PC-9 (cell line): ENCODE data around the gene CRTC2. TPM values are rescaled to one million over a fixed set of nuclear protein-coding genes. Genes with fewer than 3 reads are reported as not detected.
A peak's percentile ranks its signal among the peaks of the same experiment; 100 is the strongest.
"Not testable (repeated sequence)": the region's sequence is repeated elsewhere in the genome, so short reads cannot be mapped to it uniquely, and the experiment has no call there.

ENCODE experiments used
- BruUV-seq: library from RNA; stranded (reverse); fragments of 400-500 nt; replicated peaks from 2 replicates; lab custom pipeline; 2021; lab: Mats Ljungman, UMichigan
- CTCF ChIA-PET: fragments of 300-600 bp; sonication (Branson Sonifier 250); formaldehyde crosslinking; loops from one replicate; lab custom pipeline; 2022; ENCODE audit warnings: antibody characterized with exemption; lab: Charles Lee
- POLR2A ChIA-PET: fragments of 300-600 bp; sonication (Branson Sonifier 250); formaldehyde crosslinking; loops from one replicate; lab custom pipeline; 2022; ENCODE audit warnings: antibody characterized with exemption; ENCODE audit not compliant: unreplicated experiment; lab: Charles Lee
- DNase-seq, 2 experiments: peaks; one replicate each; pipeline versions ENCODE4 v3.0.0 to v3.0.0-alpha.2; 2015 to 2022; ENCODE audit warnings: mixed read lengths in 1 of 2
- H2AFZ ChIP-seq: fragments of 200-600 bp; sonication (generic); 2 replicates; pipeline ENCODE4 v1.8.1; 2017; ENCODE audit warnings: antibody characterized with exemption
- H3F3A ChIP-seq: fragments of 200-600 bp; sonication (generic); 2 replicates; pipeline ENCODE4 v1.8.1; 2017; ENCODE audit warnings: antibody characterized with exemption, mild to moderate bottlenecking, low read depth; ENCODE audit not compliant: insufficient read depth
- H3K27ac ChIP-seq: fragments of 200-600 bp; sonication (generic); 2 replicates; pipeline ENCODE4 v1.6.1; 2016; ENCODE audit warnings: mixed run types
- H3K27me3 ChIP-seq: fragments of 200-600 bp; sonication (generic); 2 replicates; pipeline ENCODE4 v1.6.1; 2016; ENCODE audit warnings: low read depth, mixed run types; ENCODE audit not compliant: insufficient read depth
- H3K36me3 ChIP-seq: fragments of 200-600 bp; sonication (generic); 2 replicates; pipeline ENCODE4 v1.6.1; 2016; ENCODE audit warnings: low read depth, mixed run types
- H3K4me1 ChIP-seq: fragments of 200-600 bp; sonication (generic); replicated peaks from 2 replicates; pipeline ENCODE4 v1.6.1; 2016; ENCODE audit warnings: mixed run types; ENCODE audit not compliant: insufficient read depth
- H3K4me2 ChIP-seq: fragments of 200-600 bp; sonication (generic); 2 replicates; pipeline ENCODE4 v1.6.1; 2017; ENCODE audit warnings: mixed run types
- H3K4me3 ChIP-seq: fragments of 200-600 bp; sonication (generic); 2 replicates; pipeline ENCODE4 v1.6.1; 2016; ENCODE audit warnings: mixed run types
- H3K79me2 ChIP-seq: fragments of 200-600 bp; sonication (generic); 2 replicates; pipeline ENCODE4 v1.6.1; 2017; ENCODE audit warnings: low read depth, mixed run types
- H3K9me2 ChIP-seq: fragments of 200-600 bp; sonication (generic); 2 replicates; pipeline ENCODE4 v1.8.1; 2017; ENCODE audit warnings: mild to moderate bottlenecking; ENCODE audit not compliant: insufficient read depth
- H3K9me3 ChIP-seq: fragments of 200-600 bp; sonication (generic); 2 replicates; pipeline ENCODE4 v1.8.1; 2016; ENCODE audit warnings: low read depth; ENCODE audit not compliant: insufficient read depth
- H4K20me1 ChIP-seq: fragments of 200-600 bp; sonication (generic); 2 replicates; pipeline ENCODE4 v1.8.1; 2017; ENCODE audit not compliant: insufficient read depth
- EZH2 ChIP-seq: fragments of 200-600 bp; sonication (generic); IDR thresholded peaks from 2 replicates; pipeline ENCODE4 v1.8.0; 2017; ENCODE audit warnings: antibody characterized with exemption, low read depth
- intact Hi-C: fragments of 100-400 bp; cut with micrococcal nuclease; formaldehyde crosslinking; loops from one replicate; pipeline ENCODE4 v1.10.0; 2022; ENCODE audit not compliant: unreplicated experiment
- total RNA-seq: library from RNA; stranded (reverse); gene quantifications from 2 replicates; pipeline ENCODE4 v1.2.3, GENCODE V29; 2021
- TF ChIP-seq, protein P1 (sequence below): fragments of 200-600 bp; sonication (generic); conservative IDR thresholded peaks from 2 replicates; pipeline ENCODE4 v1.6.1; 2017; ENCODE audit warnings: mixed run types, antibody characterized with exemption, mild to moderate bottlenecking, moderate library complexity

Gene CRTC2
- total RNA-seq, 1 experiment from 2014 or later, result 63.6 TPM

DNA sequence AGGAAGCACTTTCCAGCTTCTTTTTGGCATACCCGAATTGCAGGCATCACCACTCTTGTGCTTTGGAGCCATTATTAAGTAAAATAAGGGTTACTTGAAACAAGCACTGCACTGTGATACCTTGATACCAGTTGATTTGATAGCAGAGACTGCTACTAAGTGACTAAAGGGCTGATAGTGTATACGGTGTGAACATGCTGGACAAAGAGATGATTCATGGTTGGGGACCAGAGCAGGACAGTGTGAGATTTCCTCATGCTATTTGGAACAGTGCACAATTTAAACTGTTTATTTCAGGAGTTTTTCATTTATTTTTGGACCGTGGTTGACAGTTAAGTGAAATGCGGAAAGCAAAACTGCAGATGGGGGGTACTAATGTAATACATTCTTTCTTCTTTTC lies 42.0 kb upstream of the CRTC2 start:
- Histone ChIP-seq H3K27me3 (no peaks in the 10 kb centered on the region), H2AFZ (0 out of 2 replicates have a peak overlapping the region, but pooled peaks have one; percentile 39), H3K9me2 (no peaks in the 10 kb centered on the region), H3F3A (peaks cover 53% of the 10 kb centered on the region), H3K4me3 (no peak overlapping the region), H3K36me3 (no peaks in the 10 kb centered on the region), H3K4me2 (peak overlapping the region; percentile 66), H4K20me1 (no peaks in the 10 kb centered on the region), H3K4me1 (peaks cover 38% of the 10 kb centered on the region), H3K27ac (peak overlapping the region; percentile 76), H3K9me3 (no peaks in the 10 kb centered on the region), H3K79me2 (no peaks in the 10 kb centered on the region)
- CTCF ChIA-PET, result no interaction called here
- POLR2A ChIA-PET, result no interaction called here
- TF ChIP-seq, protein P1, sequence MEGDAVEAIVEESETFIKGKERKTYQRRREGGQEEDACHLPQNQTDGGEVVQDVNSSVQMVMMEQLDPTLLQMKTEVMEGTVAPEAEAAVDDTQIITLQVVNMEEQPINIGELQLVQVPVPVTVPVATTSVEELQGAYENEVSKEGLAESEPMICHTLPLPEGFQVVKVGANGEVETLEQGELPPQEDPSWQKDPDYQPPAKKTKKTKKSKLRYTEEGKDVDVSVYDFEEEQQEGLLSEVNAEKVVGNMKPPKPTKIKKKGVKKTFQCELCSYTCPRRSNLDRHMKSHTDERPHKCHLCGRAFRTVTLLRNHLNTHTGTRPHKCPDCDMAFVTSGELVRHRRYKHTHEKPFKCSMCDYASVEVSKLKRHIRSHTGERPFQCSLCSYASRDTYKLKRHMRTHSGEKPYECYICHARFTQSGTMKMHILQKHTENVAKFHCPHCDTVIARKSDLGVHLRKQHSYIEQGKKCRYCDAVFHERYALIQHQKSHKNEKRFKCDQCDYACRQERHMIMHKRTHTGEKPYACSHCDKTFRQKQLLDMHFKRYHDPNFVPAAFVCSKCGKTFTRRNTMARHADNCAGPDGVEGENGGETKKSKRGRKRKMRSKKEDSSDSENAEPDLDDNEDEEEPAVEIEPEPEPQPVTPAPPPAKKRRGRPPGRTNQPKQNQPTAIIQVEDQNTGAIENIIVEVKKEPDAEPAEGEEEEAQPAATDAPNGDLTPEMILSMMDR, result no peak
- TF ChIP-seq EZH2, result no peak
- no peak for DNase-seq
- BruUV-seq, result no TSS peak
- intact Hi-C loops, result no loop called here

DNA sequence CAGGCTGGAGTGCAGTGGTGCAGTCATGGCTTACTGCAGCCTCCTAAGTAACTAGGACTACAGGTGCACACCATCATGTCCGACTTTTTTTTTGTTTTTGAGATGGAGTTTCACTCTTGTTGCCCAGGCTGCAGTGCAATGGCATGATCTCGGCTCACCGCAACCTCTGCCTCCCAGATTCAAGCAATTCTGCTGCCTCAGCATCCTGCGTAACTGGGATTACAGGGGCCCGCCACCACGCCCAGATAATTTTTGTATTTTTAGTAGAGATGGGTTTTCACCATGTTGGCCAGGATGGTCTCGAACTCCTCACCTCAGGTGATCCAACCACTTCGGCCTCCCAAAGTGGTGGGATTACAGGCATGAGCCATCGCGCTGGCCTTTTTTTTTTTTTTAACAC lies 38.5 kb upstream of the CRTC2 start:
- H2AFZ ChIP-seq, H3K27me3 ChIP-seq, POLR2A ChIA-PET, H3K9me3 ChIP-seq, H4K20me1 ChIP-seq, CTCF ChIA-PET, BruUV-seq, H3K4me3 ChIP-seq, H3K9me2 ChIP-seq, H3K27ac ChIP-seq, DNase-seq, H3K4me2 ChIP-seq: not testable (repeated sequence)
- peaks cover 17% of the 10 kb centered on the region for H3K36me3 ChIP-seq
- peaks cover 28% of the 10 kb centered on the region for H3K4me1 ChIP-seq
- peaks cover 80% of the 10 kb centered on the region for H3F3A ChIP-seq
- peaks cover 10% of the 10 kb centered on the region for H3K79me2 ChIP-seq
- intact Hi-C loops, result loop anchor here (10.0 kb wide), 1 partner anchor 108 kb away; no protein-coding TSS in a partner anchor

DNA sequence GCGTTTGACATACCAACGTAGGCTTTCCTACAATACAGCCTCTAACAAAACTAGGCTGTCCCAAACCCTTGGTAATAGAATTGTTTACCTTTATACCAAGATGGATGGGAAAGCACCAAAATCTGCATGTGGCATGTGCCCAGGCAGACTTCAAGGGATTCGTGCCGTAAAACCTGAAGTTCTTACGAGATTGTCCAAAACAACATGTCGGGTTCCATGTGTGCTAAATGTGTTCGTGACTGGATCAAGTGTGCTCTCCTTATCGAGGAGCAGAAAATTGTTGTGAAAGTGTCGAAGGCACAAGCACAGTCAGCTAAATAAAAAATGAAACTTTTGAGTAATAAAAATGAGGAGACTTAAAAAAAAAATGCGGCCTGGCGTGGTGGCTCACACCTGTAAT lies 37.2 kb upstream of the CRTC2 start:
- Histone ChIP-seq H3K27me3 (no peaks in the 10 kb centered on the region), H3K36me3 (peaks cover 26% of the 10 kb centered on the region), H3K9me3 (no peaks in the 10 kb centered on the region), H3K4me2 (no peak overlapping the region), H3K27ac (no peak overlapping the region), H2AFZ (no peak overlapping the region), H4K20me1 (no peaks in the 10 kb centered on the region), H3K79me2 (peaks cover 22% of the 10 kb centered on the region), H3K9me2 (no peaks in the 10 kb centered on the region), H3K4me3 (no peak overlapping the region), H3K4me1 (peaks cover 19% of the 10 kb centered on the region), H3F3A (peaks cover 76% of the 10 kb centered on the region)
- no TSS peak for BruUV-seq
- no peak for TF ChIP-seq EZH2
- TF ChIP-seq, protein P1, result no peak
- ChIA-PET CTCF (no interaction called here), POLR2A (interaction anchor here (0.6 to 0.7 kb wide), 2 partner anchors 142 to 307 kb away, joined by 3 to 4 read pairs; no protein-coding TSS in a partner anchor)
- no peak for DNase-seq
- intact Hi-C loops, result loop anchor here (10.0 kb wide), 1 partner anchor 109 kb away; no protein-coding TSS in a partner anchor

DNA sequence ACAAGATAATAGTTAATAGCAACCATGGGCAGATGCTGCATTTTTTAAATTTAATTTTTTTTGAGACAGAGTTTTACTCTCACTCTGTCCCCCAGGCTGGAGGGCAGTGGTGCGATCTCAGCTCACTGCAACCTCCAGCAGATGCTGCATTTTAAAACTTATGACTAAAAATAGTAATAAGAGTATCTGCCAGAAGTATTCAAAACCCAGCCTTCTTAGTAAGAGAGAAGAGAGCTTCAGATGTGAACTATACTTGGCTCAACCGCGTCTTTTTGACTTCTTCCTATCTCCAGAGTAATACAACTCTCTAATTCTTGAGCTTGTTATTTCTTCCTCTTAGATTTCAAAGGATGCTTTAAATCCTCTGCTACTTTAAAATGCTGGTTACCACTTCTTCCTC lies 36.8 kb upstream of the CRTC2 start:
- Histone ChIP-seq H3K27me3 (no peaks in the 10 kb centered on the region), H2AFZ (no peak overlapping the region), H3K79me2 (peaks cover 23% of the 10 kb centered on the region), H3K36me3 (peaks cover 26% of the 10 kb centered on the region), H3K4me3 (no peak overlapping the region), H3K9me3 (no peaks in the 10 kb centered on the region), H3K27ac (no peak overlapping the region), H3K9me2 (no peaks in the 10 kb centered on the region), H3K4me2 (no peak overlapping the region), H3K4me1 (peaks cover 15% of the 10 kb centered on the region), H4K20me1 (no peaks in the 10 kb centered on the region), H3F3A (peaks cover 72% of the 10 kb centered on the region)
- TF ChIP-seq, protein P1, result no peak
- no peak for TF ChIP-seq EZH2
- ChIA-PET CTCF (interaction anchor here (0.6 kb wide), 1 partner anchor 110 kb away, joined by 3 read pairs; no protein-coding TSS in a partner anchor), POLR2A (interaction anchor here (0.6 to 0.7 kb wide), 3 partner anchors 17 to 308 kb away, joined by 3 to 4 read pairs (median 4); no protein-coding TSS in a partner anchor)
- intact Hi-C loops, result loop anchor here (10.0 kb wide), 1 partner anchor 110 kb away; no protein-coding TSS in a partner anchor
- no TSS peak for BruUV-seq
- no peak for DNase-seq
